Hematopoietic multipotent progenitor cell treated with erythropoietin and hydrocortisone succinate and interleukin-3 and kit ligand, for 8 days (in vitro differentiated cells): ENCODE results near the gene FOXI1.

Experiments
- DNase-seq: peaks from one replicate; pipeline ENCODE4 v3.0.0-alpha.2; 2015

Gene FOXI1

DNA sequence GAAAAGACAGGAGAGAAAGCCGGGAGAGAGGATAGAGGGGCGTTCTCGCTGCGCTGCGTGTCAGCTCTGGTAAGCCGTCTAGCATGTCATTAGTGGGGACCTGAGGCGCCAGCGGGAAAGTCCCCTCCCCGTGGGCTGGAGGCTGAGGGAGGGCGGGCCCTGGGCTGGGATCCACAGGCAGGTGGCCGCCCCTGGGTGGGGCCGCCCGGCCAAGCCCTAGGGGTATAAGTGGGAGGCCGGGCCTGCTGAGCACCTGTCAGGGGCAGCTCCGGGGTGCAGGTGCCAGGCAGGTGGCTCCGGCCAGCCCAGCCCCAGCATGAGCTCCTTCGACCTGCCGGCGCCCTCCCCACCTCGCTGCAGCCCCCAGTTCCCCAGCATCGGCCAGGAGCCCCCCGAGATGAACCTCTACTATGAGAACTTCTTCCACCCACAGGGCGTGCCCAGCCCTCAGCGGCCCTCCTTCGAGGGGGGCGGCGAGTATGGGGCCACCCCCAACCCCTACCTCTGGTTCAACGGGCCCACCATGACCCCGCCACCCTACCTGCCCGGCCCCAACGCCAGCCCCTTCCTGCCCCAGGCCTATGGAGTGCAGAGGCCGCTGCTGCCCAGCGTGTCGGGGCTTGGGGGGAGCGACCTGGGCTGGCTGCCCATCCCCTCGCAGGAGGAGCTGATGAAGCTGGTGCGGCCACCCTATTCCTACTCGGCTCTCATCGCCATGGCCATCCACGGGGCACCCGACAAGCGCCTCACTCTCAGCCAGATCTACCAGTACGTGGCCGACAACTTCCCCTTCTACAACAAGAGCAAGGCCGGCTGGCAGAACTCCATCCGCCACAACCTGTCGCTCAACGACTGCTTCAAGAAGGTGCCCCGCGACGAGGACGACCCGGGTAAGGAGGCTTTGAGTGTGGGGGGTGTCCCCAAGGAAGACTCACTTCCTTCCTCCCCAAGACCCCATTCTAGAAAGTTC lies at the start of gene FOXI1:
Gene FOXI1 (plus strand): TSS at position 256 of the 970 bp plus-strand sequence. CDS start 61 bp downstream, at position 317.
- DNase-seq, result no peak

DNA sequence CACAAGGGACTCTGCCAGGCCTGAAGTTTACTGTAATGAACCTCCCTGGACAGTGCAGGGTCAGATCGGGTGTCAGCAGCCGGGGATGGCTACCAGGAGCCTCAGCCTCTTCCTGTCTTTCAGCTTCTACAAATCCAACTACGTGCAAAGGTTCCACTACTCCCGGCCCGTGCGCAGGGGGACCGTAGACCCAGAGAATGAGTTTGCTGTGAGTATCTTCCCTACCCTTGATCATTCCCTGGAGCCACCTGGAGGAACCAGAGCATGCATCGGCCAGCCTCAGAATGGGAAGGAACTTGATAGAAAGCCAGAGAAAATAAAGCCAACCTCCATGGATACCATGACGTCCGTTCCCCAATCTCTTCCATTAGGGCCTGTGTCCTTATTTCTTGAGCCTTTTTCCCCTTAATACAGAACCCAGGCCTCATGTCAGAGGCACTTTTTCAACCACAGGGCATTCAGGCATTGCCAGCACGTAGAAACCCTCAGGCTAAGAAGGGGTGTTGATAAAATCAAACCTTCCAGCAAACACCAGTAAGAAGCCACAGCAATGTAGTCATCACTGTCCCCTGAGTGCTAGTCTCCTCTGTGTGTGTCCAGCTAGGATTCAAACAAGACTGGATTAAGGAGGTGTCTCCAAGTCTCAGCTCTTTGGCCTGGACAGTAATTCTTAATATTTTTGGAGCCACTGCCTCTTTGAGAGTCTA lies 49.0 kb upstream of the FOXI1 start:
- DNase-seq, result no peak

DNA sequence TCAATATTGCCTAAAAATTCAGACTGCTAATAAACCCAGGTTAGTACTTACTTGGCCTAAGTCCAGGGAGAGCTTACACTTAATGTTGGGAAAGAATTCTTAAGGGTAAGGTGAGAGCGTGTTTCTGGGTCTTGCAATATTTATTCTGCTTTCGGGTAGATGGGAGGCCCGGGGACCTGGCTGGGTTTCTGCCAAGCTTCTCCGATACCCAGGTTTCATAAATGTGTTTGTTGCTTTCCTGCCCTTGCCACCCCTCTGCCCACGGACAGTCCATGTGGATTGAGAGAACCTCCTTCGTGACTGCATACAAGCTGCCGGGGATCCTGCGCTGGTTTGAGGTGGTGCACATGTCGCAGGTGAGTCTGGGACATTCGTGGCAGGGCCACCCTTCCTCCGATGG lies 48.4 kb upstream of the FOXI1 start:
- no peak for DNase-seq

DNA sequence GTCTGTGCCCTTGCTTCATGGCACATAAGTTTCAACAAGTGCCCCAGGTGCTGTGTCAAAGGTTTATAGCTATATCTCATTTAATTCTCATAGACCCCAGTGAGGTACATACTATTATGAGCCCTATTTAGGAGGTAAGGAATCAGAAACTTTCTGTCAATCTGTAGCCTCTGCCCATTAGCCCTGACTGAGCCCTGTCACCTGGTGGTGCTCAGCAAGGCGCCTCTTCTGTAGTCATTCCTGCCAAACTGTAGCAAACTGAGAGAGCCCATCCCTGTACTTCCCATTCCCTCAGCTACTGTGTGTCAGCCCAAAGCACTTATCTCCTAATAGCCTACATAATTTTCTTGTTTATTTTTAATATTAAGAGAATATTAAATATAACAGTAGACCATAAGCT lies 46.5 kb upstream of the FOXI1 start:
- no peak for DNase-seq

DNA sequence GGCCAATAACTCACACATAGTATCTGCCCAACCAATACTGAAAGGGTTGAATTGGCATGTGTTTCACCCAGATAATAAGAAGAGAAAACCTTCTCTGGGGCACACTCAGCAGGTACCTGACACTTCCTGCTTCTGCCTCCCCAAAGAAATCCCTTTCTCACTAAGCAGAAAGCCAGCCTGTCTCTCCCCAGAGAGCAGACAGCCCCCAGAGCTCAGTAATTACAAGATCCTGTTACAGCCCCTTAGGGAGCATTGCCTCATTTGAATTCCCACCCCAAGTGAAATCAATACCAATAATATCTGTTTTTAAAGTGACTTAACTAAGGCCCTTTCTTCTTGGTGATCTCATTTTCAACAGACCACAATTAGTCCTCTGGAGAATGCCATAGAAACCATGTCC lies 38.5 kb upstream of the FOXI1 start:
- DNase-seq, result no peak

DNA sequence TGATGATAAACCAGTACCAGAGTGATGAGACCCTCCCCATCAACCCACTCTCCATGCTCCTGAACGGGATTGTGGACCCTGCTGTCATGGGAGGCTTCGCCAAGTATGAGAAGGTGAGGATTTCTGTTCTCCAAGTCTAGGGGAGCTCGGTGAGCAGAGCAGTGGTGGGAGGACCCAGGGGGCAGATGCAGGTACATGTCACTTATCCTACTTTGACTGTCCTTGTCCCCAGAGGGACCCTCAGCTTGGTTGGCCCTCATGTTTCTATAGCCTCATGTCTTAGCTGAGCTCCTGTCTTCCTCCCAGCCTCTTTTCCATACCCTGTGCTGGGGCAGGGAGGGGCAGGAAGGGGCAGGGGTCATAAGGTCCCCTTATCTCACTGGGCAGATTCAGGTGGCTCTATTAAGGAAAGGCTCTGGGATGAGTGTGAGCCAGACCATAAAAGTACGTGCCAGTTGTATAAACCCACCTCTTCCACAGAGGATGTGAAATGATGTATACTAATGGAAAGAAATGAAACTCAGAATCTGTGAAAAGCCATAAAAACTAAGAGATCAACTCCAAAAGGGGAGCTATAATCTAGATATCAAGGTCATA lies 38.0 kb upstream of the FOXI1 start:
- no peak for DNase-seq

DNA sequence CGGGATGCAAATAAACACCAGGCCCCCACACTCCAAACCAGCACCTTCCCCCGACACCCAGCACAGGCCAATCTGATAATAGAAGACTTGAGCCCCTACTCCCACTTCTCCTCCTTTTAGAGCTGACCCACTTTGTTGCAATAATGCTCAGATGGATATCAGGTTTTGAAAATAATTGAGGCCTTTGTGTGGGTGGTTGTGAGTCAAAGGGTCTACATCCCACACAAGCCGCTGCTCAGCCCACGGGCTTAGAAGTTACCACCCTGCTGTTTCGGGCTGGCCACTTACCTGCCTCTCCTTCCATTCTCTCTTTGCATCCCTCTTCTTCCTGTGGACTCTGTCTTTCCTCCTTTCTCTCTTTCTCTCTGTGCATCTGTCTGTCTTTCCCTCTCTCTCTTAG lies 36.2 kb upstream of the FOXI1 start:
- no peak for DNase-seq

DNA sequence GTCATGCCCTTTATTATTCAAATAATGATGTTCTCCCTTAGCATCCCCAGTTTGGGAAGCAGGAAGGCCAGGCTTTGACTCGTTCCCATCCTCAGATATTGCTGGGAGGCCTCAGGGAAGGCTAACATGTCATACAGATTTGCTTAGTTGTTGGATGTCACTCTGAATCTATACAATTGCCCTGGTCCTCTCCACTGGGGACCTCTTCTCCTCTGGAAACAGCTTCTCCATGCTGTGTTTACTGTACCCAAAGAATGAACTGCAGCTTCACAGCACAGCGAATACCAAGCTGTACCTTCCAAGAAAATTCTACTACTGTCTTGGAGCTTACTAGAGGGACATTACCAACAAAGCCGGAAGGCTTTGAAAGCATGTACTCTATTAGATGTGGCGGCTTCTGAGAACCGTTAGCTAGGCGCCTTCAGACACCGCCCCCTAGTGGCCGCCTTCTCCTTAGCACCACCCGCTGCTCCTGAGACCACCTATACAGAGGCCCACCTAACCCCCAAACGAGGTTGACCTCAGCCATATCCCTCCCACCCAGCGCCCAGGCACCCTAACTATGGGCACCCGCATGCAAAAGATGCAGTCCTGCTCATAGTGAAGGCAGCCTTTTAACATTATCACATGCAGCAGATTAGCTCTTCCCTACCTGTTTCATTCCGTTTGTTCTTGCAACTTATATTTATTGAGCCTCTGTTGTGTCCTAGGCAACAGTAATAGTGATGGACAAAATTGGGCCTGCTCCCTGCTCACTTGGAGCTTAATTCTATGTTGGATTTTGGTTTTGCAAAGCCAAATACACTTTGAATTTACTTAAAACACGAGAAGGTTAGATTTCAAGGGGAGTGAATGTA lies 34.9 kb upstream of the FOXI1 start:
- no peak for DNase-seq

DNA sequence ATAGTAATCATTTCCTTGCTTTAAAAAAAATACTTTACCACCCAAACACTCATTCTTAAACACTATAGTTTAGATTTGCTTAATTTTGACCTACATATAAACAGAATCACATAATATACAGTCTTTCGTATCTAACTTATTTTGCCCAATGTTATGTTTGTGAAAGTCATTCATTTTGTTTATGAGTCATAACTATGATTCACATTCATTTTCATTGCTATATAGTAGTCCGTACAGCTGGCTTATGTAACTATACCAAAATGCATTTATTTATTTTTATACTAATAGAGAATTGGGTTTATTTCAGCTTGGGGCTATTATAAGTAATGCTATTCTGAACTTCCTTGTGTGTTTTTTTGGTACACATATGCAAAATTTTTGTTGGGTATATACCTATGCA lies 33.9 kb upstream of the FOXI1 start:
- no peak for DNase-seq

DNA sequence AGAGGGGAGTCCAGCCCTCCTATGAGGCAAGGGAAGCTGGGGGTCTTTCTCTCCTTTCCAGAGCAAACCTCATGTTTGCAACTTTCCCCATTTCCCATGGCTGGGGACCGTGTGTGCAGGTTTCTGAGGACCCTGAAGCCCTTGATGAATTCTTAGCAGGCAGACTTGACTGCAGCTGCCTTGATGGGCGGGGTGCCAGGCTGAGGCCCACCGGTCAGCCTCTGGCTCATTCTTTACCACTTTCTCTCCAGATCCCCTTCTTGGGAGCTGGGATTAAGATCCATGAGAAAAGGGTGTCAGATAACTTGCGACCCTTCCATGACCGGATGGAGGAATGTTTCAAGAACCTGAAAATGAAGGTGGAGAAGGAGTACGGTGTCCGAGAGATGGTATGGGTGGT lies 30.0 kb upstream of the FOXI1 start:
- no peak for DNase-seq

DNA sequence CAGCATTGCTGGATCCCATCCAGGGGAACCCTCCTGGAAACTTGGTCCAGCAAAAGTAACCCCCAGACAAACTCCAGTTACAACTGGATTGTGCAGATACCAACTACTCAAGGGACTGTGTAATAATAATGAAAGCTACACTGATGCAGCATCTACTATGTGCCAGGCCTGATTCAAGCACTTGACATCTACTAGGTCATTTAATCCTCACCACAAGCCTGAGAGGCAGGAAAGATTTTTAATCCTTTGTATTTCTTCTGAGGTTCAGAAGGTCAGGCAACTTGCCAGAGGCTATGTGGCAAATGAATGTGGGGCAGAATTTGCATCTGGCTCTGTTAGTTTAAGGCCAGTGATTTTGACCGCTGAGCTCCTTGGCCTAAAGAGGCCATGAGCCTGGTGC lies 29.5 kb upstream of the FOXI1 start:
- no peak for DNase-seq

DNA sequence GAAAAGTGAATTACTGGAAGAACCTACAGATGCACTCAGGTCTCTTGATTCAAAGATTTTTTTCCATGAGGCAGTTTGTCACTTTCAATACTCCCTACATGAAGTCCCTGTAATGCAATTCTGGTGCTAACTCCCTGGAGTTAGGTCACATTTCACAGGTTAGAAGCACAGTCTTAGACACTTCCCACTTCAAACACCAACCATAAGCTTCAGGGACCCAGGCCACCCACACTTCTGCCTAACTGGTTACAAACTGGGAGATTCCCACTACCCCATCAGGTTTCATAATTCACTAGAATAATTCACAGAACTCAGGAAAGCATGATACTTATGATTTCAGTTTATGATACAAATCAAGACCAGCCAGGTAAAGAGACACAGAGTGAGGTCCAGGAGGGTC lies 29.0 kb upstream of the FOXI1 start:
- no peak for DNase-seq

DNA sequence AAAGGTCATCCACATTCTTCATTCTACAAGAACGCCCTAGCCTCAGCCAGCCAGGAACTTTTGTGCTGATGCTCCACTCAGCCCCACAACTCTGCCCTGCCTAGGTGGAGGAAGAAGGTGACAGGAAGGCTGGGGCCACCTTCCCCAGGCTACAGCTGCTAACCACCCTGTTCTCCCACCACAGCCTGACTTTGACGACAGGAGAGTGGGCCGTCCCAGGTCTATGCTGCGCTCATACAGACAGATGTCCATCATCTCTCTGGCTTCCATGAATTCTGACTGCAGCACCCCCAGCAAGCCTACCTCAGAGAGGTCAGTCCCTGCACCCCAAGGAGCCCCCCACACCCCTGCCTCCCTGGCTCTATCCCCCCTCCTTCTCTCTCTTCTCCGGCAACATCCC lies 28.2 kb upstream of the FOXI1 start:
- DNase-seq, result no peak

DNA sequence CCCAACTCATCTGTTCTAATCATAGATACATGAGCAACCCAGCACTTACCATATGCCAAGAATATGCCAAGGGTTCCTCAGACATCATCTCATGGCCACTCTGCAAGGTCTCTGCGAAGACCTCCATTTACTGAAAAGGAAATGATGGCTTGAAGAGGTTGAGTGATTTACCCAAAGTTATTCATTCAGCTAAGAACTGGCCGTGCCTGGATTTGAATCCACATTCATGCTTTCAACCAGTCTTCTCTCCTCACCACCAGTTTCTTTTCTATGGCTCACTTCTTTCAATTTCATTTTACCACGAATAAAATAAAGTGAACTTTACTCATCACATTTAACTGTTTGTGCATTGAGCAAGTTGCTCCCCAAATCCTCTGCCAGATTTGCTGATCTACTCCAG lies 27.2 kb upstream of the FOXI1 start:
- DNase-seq, result no peak

DNA sequence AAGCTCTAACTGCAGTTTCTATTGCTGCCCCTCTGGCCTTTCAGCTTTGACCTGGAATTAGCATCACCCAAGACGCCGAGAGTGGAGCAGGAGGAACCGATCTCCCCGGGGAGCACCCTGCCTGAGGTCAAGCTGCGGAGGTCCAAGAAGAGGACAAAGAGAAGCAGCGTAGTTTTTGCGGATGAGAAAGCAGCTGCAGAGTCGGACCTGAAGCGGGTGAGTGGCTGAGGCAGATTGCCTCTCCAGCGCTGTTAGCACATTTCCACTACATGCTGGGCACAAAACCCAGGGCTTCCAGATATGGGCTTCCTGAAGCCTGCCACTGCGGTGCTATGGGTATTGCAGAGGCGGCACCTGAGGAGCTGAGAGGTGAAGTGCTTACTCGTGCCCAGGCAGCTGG lies 26.8 kb upstream of the FOXI1 start:
- no peak for DNase-seq

DNA sequence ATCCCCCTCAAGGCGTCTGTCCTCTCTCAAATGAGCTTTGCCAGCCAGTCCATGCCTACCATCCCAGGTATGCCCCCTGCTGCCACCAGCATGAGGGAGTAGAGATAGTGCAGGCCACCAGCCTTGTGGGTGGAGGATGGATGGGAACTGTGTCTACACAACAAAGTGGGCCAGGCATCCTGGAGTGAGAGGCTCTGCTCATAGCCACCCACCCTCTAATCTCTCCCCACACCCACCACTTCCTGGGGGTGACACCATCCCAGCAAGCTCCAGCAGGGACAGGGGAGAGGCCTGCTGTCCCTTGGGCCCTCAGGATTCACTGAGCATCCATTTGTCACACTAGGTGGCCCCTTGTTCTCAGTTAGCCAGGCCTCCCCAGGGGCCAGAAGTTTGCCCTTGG lies 25.5 kb upstream of the FOXI1 start:
- no peak for DNase-seq

DNA sequence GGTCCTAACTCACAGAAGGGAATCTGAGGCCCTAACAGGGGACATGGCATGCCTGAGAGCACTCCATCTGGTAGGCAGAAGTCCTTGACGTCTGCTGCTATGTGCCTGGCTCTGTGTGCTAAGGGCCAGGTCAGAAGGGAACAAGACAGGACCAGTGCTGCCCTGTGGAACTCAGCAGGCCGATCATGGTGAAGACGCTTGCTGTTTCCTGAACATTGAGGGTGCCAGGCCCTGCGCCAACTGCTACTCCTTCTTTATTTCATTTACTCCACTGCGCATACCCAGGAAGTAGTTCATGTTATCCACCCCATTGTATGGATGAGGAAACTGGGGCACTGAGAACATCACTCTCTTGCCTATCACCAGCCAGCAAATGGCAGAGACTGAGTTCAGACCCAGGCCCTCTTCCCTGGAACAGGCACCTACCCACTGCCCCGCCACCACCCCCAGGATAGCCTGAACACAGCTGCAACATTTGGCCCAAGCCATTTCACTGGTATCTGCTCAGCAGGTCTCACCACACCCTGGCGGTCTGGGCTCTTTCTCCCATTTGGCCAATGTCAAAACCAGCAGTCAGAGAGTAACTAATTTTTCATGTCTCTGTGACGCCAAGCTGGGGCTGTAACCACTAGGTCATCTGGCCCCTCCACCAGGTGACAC lies 24.8 kb upstream of the FOXI1 start:
- no peak for DNase-seq

DNA sequence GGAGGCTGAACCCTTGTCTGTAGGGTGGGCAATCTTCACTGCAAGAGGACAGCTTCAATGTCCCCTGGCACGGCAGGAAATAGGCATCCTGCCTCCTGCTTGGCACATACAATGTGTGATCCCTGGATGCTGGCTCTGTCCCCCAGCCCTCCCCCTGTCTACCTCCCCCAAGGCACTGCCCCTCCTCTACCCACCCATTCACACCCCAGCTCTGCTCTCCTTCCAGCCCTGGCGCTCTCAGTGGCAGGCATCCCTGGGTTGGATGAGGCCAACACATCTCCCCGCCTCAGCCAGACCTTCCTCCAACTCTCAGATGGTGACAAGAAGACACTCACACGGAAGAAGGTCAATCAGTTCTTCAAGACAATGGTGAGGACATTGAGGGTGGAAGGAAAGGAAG lies 24.1 kb upstream of the FOXI1 start:
- no peak for DNase-seq

DNA sequence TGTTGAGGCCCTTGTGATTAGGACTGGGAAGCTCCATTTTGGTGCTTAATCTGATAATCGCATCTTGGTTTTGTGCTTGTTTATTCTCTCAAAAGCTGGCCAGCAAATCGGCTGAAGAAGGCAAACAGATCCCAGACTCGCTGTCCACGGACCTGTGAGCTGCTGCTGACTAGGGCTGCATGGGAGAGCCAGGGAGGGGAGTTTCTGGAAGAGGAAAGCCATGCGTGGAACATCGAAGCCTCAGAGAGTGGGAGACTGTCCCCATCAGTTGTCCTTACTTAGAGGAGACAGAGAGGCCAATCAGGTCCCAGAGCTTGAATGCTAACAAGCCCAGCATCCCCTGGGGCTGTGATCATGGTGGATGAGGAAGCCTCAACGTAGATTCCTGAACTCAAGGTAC lies 23.0 kb upstream of the FOXI1 start:
- DNase-seq, result no peak

DNA sequence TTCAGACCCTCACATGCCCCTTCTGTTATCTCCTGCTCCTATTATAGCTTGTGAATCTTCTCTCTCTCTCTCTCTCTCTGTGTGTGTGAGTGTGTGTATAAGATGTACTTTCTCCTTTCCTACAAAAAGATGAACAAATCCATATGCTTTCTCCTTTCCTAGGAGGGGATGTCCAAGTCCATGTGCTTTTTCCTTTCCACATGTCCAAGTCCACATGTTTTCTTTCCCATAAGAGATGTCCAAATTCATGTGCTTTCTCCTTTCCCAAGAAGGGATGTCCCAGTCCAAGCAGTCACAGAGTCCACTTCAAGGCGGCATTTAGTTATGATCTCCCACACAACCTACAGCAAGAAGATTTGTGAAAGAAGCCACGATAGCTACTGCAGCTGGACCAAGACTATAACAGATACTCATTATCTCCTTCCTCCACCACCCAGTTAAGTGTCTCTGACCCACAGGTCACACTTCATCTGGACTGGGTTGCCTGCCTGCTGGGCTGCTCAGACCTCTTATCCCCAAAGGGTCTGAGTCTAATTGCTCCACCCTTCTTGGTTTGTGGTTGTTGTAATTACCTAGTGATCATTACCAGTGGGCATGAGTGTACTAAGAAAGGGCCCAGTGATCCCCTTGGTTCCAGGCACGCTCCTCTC lies 18.4 kb upstream of the FOXI1 start:
- no peak for DNase-seq

DNA sequence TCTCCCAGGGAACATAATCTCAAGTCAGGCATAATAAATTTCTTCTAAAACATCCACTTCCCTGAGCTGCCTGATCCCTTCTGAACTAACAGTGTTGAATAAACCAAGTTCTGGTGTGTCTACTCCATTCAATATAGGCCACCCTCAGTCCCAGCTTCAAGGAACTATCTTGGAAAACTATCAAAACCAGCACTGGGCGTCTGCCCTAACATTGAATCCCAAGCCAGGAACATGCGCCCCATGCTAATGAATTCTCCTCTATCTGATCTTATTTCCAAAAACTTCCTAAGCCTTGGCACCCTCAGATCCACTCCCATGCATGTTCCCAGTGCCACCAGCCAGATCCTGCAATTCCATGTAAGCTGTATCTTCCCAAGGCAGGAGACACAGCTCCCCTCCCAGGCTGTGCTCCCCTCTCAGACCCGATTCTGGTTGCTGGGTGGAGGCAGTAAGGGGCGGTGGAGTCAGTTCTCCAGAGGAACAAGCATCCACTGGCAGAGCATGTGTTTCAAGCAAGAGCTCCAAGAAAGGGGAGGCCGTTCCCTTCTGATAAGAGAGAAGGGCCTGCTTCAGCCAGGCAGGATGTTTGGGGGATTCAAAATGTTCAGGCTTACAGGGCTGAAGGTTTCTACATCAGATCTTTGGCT lies 13.1 kb upstream of the FOXI1 start:
- DNase-seq, result no peak
